ENCODE data around the gene ADAMTS3.

The ADAMTS3 gene

DNA sequence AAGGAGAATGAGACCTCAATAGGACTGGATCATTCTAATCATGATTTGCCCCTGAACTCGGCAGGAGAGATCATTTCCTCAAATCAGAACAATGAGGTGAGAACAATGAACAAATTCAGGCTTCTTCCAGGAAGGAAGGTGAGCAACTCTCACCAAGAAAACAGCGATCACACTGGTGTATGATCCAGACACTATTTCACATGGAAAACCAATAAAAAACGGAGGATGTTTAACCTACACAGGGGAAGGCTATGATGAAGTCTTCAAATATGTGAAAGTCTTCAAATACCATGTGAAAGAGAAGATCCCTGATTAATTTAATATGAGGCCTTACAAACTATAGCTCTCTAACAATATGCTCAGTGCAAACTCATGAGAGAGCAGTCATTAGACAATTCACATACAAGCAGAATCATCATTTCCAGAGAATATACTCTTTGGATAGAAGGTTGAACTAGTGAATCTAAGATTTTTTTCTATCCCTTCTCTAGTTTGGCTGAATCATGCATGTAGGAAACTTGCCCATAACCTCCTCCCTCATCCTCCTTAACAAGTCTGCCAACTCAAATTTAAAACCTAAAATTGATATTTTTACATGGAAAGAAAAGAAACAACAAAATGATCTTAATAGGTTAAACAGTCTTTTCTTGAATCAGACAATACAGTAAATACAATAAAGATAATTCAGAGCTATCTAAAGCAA, 122.5 kb downstream of the ADAMTS3 start:
- TF ChIP-seq, protein P1, sequence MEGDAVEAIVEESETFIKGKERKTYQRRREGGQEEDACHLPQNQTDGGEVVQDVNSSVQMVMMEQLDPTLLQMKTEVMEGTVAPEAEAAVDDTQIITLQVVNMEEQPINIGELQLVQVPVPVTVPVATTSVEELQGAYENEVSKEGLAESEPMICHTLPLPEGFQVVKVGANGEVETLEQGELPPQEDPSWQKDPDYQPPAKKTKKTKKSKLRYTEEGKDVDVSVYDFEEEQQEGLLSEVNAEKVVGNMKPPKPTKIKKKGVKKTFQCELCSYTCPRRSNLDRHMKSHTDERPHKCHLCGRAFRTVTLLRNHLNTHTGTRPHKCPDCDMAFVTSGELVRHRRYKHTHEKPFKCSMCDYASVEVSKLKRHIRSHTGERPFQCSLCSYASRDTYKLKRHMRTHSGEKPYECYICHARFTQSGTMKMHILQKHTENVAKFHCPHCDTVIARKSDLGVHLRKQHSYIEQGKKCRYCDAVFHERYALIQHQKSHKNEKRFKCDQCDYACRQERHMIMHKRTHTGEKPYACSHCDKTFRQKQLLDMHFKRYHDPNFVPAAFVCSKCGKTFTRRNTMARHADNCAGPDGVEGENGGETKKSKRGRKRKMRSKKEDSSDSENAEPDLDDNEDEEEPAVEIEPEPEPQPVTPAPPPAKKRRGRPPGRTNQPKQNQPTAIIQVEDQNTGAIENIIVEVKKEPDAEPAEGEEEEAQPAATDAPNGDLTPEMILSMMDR (IDR thresholded peaks at IDR 0.05; ENCODE audit: extremely low read depth, insufficient read depth, missing control alignments), result no peak
- DNase-seq (ENCODE audit: low spot score), result no peak
- in situ Hi-C loops (cut with MboI; ENCODE audit: low pct_unique_long_range_greater_than_20kb, low sequenced_read_pairs, unreplicated experiment), result no loop called here

DNA sequence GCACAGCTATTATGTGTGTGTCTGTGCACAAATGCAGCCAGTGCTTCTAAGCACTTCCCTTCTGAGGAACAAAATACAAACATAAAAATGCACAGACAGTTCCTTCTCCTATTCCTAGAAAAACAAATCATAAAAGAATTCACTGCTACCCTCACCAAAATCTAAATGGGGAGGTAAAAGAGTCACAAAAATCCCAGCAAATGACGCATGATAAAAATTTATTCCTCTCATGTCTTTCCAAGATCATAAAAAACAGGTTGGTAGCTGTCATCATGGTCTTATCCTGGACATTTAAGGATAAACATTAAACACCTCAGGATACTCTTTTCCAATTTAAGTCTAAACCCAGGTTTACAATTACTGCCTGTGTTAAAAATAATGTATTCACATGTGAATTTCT, 124.9 kb downstream of the ADAMTS3 start:
- DNase-seq (ENCODE audit: low spot score), result no peak
- TF ChIP-seq, protein P1 (IDR thresholded peaks at IDR 0.05; ENCODE audit: extremely low read depth, insufficient read depth, missing control alignments), result no peak
- in situ Hi-C loops (cut with MboI; ENCODE audit: low pct_unique_long_range_greater_than_20kb, low sequenced_read_pairs, unreplicated experiment), result no loop called here

DNA sequence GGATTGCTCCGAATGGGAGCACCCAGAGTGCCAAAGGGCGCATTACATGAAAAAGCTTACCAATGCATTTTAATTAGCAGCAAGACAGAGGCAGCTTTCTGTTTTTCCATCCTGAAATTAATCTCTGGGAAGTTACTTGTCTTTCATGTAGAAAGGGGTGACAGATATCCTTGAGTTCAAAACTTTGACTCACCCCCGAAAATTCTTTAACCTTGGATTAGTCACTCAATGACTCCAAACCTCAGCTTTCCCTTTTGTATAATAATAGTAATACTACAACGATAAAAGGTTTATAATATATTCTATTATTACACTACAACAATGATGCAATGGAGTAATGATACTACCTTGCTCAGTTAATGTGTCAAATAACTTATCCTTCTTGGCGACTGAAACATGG, 126.3 kb downstream of the ADAMTS3 start:
- in situ Hi-C loops (cut with MboI; ENCODE audit: low pct_unique_long_range_greater_than_20kb, low sequenced_read_pairs, unreplicated experiment), result no loop called here
- no peak for DNase-seq (ENCODE audit: low spot score)
- TF ChIP-seq, protein P1 (IDR thresholded peaks at IDR 0.05; ENCODE audit: extremely low read depth, insufficient read depth, missing control alignments), result no peak

DNA sequence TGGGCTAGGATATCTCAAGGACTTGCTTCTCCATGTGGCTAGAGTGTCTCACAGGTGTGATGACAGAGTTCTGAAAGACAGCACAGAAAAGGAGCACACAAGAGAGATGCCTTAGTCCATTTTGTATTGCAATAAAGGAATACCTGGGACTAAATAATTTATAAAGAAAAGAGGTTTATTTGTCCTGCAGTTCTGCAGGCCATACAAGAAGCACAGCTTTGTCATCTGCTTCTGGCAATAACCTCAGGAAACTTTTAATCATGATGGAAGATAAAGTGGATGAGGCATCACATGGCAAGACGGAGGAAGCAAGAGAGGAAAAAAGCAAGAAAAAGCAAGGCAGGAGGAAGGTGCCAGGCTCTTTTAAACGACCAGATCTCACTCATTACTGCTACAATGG, 126.9 kb downstream of the ADAMTS3 start:
- TF ChIP-seq, protein P1 (IDR thresholded peaks at IDR 0.05; ENCODE audit: extremely low read depth, insufficient read depth, missing control alignments), result no peak
- in situ Hi-C loops (cut with MboI; ENCODE audit: low pct_unique_long_range_greater_than_20kb, low sequenced_read_pairs, unreplicated experiment), result no loop called here
- DNase-seq (ENCODE audit: low spot score), result no peak

DNA sequence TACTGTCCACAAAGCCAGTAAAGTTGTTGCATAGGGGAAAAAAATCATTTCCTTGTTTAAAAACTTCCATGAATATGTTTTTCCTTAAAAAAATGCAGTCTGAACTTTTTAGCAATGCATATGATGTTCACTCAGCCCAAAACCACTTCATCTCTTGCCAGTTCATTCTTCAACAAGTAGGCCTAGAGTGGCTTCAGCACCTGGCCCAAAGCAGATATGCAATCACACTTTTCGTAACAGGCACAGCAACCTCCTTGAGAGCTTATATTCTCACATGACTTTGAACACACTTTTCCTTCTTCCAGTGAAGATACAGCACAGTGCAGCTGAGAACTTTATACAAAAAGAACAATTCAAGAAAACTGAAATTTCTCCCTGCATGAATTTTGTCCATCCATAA, 128.6 kb downstream of the ADAMTS3 start:
- DNase-seq (ENCODE audit: low spot score), result no peak
- TF ChIP-seq, protein P1 (IDR thresholded peaks at IDR 0.05; ENCODE audit: extremely low read depth, insufficient read depth, missing control alignments), result no peak
- in situ Hi-C loops (cut with MboI; ENCODE audit: low pct_unique_long_range_greater_than_20kb, low sequenced_read_pairs, unreplicated experiment), result no loop called here

DNA sequence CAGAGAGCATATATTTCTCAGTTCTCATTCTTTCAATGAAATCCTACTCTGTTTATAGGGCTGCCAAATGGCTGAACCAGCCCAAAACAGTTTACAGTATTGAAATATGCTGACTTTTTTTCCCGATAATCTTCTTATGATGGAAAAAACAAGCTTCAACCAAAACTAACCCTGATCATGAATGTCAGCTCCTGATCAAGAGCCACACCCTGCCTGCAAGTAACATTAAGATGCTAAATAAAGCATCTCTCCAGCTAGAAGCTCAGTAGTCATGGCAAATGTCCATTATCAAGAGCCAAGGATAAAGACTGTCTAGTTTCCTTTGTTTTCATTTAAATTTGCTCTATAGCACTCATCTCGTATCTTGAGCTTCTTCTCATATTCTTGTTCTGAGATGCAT, 136.0 kb downstream of the ADAMTS3 start:
- in situ Hi-C loops (cut with MboI; ENCODE audit: low pct_unique_long_range_greater_than_20kb, low sequenced_read_pairs, unreplicated experiment), result no loop called here
- TF ChIP-seq, protein P1 (IDR thresholded peaks at IDR 0.05; ENCODE audit: extremely low read depth, insufficient read depth, missing control alignments), result no peak
- no peak for DNase-seq (ENCODE audit: low spot score)

Measured in GM13977 (cell line).